HG02763 (cell line): ENCODE measurements around the gene ALS2CL.

Experiments used
- ATAC-seq: cut with Tn5 transposase; IDR thresholded peaks from one replicate; pipeline ENCODE4 v1.9.1; 2021; ENCODE audit warnings: mild to moderate bottlenecking, moderate library complexity; ENCODE audit not compliant: unreplicated experiment

The ALS2CL gene

DNA sequence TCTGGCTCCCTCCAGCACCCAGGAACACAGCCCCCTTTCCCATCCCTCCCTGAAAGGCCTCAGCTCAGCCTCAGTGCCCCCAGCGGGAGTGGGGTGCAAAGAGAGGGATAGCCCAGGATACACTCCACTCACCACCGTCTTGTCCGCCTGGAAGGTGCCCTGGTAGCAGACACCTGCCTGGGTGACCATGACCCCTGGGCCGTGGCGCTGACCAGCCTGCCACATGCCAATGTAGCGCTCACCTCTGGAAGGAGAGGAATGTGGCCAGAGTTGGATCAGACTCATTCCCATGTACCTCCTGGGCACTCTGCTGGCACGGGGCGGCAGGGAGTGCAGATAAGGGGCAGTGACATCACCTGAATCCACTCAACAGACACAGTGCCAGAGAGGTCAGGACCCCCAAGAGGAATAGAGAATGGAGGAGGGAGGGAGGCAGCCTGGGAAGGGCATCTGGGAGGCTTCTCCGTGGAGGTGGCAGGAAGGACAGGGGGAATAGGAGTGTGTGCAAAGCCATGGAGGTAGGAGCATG is 13.1 kb downstream of the ALS2CL start:
- no peak for ATAC-seq

DNA sequence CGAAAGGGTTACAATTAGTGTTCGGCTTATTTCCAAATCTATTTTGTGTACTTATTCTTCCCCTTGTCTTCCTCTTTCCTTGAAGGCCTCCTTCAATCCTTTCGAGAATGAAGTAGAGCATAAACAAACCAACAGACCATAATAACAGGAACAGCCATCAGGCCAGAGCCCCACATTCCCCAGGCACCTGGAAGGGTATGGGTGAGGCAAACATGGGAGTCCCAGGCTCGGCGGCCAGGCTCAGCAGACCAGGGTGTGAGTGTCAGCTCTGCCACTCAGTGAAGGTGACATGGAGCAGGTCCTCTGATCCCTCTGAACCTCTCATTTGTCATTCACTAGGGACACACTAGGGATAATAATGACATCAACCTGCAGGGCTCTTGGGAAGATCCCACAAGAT is 13.8 kb downstream of the ALS2CL start:
- no peak for ATAC-seq

DNA sequence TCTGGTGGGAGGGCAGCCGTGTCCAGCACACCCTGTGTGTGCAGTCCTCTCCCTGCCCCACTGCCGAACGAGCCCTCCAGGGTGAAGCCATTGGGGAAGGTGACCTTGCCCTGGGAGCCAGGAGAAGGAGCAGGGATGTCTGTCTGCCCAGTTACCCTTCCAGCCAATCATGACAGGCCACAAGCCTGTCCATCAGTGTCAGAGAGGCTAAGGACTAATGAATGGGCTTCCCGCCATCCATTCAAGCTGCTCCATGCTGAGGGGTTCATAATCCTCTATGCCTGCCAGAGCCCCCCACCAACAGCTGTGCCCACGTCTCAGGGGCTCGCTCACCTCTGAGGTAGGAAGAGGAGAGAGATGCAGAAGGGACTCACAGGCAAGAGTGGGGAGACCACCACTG is 15.2 kb downstream of the ALS2CL start:
- ATAC-seq = no peak

DNA sequence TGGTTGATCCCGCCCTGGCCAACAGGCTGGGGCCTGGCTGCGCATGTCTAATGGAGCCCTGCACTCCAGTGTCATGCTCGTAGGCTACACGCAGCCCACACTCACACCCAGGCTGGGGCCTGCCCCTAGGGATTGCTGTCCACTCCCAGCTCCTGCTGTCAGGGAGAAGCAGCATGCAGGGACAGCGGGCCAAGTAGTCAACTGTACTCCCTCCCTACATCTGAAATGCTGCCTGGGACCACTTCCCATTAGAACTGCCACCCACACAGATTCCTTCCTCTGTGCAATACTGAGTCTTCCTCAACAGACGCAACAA is 16.1 kb downstream of the ALS2CL start:
- ATAC-seq = no peak

DNA sequence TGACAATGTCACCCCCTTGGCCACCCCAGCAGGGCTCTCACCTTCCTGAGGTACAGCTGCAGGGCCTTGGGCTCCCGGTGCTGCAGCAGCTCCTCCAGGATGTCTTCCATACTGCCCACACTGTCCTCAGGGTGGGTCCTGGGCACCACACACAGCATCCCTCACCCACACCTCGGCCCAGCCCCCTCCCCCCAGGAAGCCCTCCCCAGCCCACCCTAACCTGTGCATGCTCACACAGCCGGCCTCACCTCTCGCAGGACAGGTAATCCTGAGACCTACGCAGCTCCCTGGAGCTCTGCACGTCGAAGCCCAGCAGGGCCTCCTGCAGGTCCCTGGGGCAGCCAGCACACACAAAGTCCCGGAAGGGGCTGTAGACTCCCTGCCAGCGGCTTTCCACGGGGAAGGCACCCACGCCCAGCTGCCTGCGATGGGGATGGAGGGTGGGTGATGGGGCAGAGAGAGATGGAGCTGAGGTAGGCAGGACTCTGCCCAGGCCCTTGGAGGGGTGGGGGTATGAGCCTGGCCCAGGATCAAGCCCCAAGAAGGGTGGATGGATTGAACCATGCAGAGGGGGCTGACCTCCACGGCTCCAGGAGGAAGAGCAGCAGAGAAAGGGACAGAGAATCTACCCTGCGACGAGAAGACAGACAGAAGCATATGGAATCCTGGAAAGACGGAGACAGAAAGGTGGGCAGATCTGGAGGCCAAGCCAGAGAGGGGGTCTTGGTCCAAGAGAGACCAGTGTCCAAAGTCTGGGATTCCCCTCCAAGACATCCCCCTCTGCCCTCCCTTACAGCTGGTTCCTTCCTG is 16.7 kb downstream of the ALS2CL start:
- ATAC-seq = no peak

DNA sequence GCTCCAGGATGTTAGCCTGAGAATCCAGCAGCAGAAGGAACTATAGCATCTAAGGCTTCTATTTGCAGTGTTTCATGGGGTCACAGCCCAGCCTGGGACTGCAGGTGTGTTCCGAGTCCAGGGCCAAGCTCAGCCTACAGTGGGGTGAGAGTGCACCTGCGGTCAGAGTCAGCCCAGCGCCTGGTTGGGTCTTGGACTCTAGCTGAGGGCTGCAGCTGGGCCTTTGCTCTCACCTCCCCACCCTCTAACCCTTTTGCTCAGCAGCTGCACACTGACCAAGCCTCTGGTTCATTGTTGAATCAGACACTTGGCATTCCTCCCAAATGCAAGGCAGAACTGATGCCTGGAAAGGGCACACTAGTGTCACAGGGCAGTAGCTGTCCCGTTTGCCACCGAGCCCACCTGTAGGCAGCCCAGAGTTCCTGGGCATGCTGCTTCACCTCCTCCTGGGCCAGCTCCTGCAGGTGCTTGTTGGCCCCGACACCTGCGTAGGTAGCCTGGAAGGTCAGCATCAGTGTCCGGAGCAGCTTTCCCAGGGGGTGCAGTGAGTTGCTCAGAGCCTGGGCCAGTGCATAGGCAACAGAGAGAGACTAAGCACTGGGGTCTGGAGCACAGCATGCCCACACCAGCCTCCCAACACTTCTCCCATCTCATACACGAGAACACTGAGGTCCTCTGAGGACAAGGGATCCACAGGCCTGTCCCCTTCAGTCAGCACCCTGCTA is 17.5 kb downstream of the ALS2CL start:
- no peak for ATAC-seq

DNA sequence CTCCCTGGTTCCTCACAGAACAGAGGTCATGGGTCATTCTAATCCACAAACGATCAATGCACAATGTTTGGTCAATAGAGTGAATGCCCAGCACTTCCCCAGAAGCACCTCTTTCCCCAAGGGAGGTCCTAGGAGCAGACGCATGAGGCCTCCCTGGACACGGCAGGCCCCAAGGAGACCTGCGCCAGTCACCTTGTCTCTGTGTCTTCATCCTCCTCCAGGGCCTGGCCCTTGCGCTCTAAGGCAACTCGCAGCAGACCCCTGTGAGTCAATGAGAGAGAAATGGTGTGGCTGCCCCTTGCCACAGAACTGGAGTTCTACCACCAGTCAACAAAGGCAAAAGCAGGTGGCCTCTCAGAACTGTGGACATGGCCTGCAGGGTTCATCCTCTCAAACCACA is 18.1 kb downstream of the ALS2CL start:
- no peak for ATAC-seq

DNA sequence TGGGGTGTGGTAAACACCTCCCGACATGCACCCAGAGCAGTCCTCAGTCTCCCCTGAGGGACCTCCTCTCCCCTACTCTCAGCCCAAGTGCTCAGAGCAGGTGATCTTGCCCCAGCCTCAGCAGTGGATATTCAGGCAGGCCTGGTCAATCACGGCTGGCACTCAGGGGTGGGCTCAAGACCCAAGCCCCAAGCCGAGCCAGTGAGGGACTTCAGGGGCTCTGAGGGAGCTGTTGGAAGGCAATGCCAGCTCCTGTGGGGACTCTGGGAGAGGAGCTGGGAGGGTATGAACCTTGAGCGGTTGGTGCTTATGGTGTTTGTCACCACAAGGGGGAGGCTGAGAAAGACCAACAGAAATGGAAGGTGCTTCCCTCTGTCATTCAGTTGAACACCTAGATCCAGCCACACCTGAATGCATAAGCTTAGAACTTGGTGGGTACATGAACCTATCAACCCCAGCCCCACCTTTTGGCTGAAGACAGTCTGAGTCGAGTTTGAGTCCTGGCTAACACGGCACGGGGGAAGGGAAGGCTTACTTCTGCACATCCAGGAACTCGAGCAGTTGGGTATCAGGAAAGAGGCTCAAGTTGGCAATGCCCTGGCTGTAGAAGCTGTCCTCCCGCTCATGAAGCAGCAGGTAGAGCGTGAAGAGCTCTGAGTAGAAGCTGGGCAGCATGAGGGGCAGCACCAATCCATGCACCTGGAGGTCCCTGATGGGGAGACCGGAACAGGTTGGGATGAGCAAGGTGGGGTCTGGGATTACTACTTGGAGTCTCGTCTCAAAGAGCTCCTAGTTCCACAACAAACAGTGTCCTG is 19.2 kb downstream of the ALS2CL start:
- ATAC-seq = no peak

DNA sequence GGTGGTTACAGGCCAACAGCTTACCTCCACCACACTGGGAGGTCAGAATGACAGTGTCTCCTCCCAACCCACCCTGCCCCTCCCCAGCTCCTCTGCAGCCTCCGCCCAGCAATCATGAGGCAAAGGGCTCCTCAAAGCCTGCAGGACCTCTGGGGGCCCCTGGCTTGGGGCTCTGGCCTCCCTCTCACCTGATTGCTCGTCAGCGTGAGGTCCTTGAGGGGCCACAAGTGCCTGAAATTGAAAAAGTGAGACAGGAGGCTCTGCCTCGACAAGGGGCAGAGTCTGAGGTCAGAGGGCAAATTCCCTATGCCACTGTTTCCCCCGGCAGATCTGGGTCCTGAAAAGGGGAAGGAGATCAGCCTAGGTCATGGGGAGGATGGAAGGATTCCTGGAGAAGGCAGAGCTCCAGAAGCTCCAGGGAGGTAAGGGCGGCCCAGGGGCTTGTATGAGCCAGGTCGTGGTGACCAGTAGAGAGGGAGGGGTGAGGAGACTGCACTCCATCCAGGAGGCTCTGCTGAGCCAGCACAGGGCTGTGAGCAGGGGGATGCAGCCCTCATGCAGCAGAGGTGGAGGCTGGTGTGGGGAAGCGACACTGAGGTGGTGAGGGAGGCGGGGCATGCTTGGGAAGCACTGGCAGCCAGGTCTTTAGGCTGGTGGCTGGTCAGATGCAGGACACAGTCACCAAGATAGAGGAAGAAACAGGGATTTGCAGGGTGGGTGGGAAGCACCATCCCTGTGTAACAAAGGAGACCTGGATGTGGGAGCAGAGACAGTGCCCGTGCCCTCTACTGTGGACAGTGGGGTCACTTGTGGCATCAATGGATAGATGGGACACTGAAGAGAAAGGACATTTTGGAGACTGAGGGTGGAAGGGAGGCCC is 20.1 kb downstream of the ALS2CL start:
- no peak for ATAC-seq

DNA sequence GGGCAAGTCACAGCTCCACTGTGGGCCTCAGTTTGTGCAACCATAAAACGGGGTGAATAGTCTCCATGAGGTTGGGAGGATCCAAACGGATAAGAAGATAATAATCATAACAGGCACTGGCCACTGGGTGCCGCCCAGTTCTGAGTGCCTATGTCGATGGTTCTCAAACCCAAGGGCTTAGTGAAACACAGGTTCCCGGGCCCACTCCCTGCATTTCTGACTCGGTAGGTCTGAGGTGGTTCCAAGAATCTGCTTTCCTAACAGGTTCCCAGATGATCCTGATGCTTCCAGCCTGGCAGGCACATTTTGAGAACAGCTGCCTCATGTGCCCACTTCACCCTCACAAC is 21.2 kb downstream of the ALS2CL start:
- no peak for ATAC-seq

DNA sequence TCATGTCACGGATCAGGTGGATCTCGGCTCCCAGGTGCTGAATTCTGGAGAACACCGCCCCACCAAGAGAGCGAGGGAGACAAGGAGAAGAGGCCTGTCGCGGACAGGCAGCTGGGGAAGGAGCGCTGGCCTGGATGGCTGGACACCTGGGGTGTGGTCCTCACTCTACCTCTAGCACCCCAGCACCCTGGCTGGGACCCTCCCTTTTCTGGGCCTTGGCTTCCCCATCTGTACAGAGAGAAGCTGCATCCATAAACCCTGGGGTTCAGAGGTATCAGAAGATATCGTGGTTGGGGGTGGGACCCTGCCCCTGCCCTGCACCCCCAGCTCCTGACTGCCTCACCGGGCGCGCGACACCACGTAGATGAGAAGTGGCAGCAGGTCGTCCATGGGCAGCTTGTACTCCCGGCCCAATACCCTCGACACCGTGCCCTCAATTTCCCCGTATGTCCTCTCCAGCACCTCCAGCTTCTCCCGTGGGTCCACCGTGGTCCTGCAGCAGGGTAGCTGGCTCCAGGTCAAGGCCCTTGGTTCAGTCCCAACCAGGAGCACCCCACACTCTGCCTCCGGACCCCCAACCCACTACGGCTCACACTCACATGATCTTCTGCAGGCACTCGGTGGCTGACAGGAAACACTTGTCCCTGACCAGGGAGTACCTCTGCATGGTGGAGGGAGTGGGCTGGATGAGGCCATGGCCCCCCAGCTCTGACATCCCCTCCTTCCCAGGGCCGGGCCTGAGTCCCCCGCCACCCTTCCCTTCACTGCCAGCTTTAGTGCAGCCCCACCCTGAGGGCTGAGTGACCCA is 21.7 kb downstream of the ALS2CL start:
- no peak for ATAC-seq

DNA sequence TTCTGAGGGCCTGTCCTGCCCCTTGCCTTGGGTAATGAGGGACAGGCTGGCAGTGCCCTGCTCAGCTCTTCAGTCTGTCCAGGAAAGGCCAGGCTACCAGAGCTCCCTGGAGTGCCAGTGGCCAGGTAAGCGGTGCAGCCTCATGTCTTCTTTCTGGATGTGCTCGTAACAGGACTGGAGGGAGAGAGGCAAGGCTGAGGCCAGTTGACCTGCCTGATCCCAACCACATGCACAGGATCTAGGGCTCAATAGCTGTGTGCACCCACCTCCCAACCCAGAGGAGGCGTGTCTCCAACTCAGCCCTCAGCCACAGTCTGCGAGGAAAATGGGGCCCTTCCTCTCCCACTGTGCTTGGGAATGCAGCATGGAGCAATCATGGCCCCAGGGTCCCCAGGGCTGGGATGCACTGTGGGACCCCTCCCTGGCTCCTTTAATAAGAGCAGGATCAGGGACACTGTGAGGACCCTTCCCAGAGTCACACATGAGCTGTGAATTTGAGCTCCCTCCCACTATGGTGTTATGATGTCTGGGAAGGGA is 22.5 kb downstream of the ALS2CL start:
- ATAC-seq = no peak

DNA sequence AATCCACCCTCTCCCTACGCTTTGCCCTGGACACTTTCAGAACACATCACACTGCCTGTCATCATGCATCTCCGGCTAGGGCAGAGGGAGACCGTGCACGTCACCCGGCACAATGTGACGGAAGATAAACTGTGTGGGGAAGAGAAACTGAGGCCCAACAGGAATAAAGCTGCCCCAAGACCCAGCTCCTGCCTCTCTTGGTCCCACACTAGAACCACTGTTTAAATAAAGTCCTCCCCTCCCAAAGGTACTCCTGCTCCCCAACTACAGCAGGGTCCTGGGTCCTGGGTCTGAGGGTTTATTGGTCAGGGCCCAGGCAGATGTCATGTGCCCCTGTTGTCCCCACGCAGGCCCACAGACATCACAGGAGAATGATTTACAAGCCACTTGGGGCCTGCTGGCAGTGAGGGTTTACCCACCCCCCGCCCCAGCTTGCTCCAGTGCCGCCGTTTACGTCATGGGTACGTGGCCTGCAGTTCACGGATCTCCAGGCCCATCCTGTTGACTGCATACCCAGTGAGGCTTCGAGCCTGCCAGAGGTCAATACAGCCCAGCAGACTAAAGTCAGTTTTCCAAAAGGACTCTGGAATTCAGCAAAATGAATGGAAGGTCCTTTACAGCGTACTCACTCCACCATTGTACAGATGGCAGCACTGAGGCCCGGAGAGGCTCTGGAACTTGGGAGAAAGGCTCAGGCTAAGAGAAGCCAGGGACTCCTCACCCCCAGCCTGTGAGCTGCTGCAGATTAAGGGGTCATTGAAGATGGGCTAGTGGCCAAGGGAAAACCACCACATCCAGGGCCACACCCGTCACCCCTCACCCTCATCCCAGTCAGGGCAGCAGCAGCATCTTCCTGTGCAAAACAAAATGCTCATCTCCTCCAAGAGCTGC is 23.2 kb downstream of the ALS2CL start:
- ATAC-seq = no peak

DNA sequence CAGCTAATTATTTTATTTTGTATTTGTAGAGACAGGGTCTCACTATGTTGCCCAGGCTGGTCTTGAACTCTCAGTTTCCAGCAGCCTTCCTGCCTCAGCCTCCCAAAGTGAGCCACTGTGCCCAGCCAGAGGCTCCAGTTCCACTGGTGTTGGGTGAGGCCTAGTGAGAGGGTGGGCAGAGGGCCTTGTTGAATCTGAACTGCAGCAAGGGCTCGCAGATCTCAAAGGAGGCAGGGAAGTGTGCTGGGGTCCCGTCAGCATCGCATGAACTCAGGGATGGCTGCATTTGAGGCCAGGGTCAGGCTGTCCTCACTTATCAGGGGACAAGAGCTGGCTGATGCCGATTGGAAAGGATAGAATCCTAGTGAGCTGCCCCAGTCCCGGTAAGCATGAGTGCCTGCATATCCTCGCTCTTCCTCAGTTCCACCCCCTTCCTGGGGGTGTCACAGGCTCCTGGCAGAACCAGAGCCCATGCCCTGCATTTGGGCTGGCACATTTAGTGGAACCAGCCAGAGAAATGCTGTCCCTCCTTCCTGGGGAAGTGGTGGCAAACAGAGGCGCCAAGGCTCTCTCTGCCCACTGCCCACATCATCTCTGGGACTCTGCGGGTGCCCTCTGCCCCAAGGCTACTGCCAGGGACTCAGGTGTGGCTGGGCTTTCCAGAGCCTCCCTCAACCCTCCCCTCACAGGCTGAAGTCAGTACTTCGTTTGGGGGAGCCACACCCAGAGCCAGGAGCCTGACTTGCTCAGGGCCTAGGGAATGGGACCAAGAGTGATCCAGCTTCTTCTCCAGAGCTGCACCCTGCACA is 24.1 kb downstream of the ALS2CL start:
- no peak for ATAC-seq

DNA sequence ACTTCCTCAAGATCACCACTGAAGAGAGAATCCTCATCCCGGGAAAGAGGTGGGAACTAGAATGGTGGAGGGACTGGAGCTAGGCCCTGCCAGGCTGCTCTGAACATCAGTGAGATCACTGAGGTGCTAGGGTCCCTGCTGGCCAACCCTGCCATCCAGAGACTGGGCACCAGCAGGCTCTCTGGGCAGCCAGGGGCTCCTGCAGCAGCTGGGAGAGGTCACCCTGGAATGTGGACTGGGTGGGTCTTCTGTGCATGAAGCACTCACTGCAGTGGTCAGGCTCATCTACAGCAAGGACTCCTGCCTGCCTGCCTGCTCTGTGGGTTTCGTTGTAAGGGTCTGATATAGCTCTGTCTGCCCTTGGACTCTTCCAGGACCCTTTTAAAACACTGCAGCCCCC is 24.9 kb downstream of the ALS2CL start:
- ATAC-seq = no peak

DNA sequence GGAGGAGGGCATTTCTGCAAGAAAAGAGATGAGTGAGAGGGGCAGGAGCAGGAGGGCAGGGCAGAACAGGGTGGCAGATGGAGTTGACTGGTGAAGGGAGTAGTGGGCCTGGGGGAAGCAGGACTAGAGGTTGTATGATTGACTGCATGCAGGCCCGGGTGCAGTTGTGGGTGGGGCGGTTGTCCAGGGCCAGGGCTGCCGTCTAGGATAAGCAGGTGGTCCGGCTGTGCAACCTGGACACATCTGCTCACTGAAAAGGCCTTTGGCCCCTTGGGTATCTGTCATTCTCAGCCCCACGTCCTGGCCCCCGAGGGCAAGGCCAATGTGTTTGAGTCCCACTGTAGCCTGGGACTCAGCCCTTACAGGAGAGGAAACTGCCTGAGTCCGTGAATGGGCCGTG is 25.4 kb downstream of the ALS2CL start:
- no peak for ATAC-seq

DNA sequence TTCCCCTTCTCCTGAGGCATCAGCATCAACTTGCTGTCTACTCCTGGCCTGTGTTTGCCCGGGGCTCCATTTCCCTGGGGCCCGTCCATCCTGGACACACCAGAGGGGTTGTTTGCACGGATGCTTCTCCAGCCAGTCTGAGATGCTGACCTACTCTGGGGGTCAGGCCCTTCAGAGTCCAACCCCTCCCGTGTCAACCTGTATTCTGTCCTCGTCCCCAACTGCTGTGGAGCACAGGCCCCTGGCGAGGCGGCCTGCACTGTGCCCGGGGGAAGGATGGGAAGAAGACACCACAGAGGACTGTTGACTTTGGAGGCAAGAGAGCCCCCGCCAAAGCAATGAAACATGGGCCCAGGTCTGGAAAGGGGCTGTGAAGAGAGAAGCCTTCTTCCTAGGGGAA is 25.8 kb downstream of the ALS2CL start:
- ATAC-seq = no peak
